Lung (tissue), 12 donors: Measurements from ENCODE around the gene C4BPA. TPM values are rescaled to one million over a fixed set of nuclear protein-coding genes. Genes with fewer than 3 reads are reported as not detected.

Experiments
- ATAC-seq: fragments of 200-7000 bp; cut with Tn5 transposase; one replicate; pipeline ENCODE4 v1.9.1; 2020; ENCODE audit warnings: moderate number of reproducible peaks; ENCODE audit not compliant: insufficient read depth, low FRiP score
- DNase-seq, 3 donors: peaks; one replicate each; pipeline ENCODE4 v3.0.0-alpha.2; 2013 to 2017
- H3K27ac ChIP-seq, 2 donors: one replicate each; pipeline ENCODE4 v1.5.1; 2013; ENCODE audit warnings: mild to moderate bottlenecking in 2 of 2, moderate library complexity in 2 of 2, control low read depth in 1 of 2, inconsistent platforms in 1 of 2, low read depth in 1 of 2, low read length in 1 of 2
- H3K27me3 ChIP-seq, 3 donors: one replicate each; pipeline ENCODE4 v1.5.1; 2013; ENCODE audit warnings: low read length in 2 of 3; ENCODE audit not compliant: control insufficient read depth in 3 of 3, insufficient read depth in 3 of 3
- H3K36me3 ChIP-seq, 4 donors: one replicate each; pipeline ENCODE4 v1.5.1; 2013; ENCODE audit warnings: low read length in 4 of 4, mild to moderate bottlenecking in 1 of 4, moderate library complexity in 1 of 4; ENCODE audit not compliant: control insufficient read depth in 4 of 4, insufficient read depth in 4 of 4
- H3K4me1 ChIP-seq, 5 donors: one replicate each; pipeline ENCODE4 v1.5.1; 2013; ENCODE audit warnings: low read length in 5 of 5, mild to moderate bottlenecking in 2 of 5, moderate library complexity in 1 of 5; ENCODE audit not compliant: control insufficient read depth in 5 of 5, insufficient read depth in 5 of 5
- H3K4me3 ChIP-seq: one replicate; pipeline ENCODE4 v1.5.1; 2013; ENCODE audit warnings: mild to moderate bottlenecking, control low read depth, moderate library complexity
- H3K9ac ChIP-seq, 2 donors: one replicate each; pipeline ENCODE4 v1.5.1; 2013; ENCODE audit warnings: low read length in 2 of 2, control low read depth in 1 of 2; ENCODE audit not compliant: insufficient read depth in 1 of 2
- H3K9me3 ChIP-seq, 4 donors: one replicate each; pipeline ENCODE4 v1.5.1; 2013; ENCODE audit warnings: low read length in 3 of 4, mild to moderate bottlenecking in 1 of 4, moderate library complexity in 1 of 4; ENCODE audit not compliant: control insufficient read depth in 4 of 4, insufficient read depth in 3 of 4
- CTCF ChIP-seq: IDR thresholded peaks from 2 replicates; pipeline ENCODE4 v1.5.1; 2012; ENCODE audit warnings: mild to moderate bottlenecking; ENCODE audit errors: control extremely low read depth, extremely low read depth
- WGBS, 2 donors: extraction: QIAGEN DNeasy Blood & Tissue Kit; methylation state at CpG; one replicate each; pipeline ENCODE4 v1.1.7; 2013; 5-methylcytosine and 5-hydroxymethylcytosine counted together
- polyA plus RNA-seq, 2 donors: library from polyadenylated mRNA; stranded (reverse); fragments of 200-250 nt; gene quantifications; one replicate each; pipeline ENCODE4 v1.2.1, GENCODE V29; 2013
- total RNA-seq, 2 donors: library from RNA; depleted of rRNA in 1 of 2; stranded (reverse); fragments of >200 nt in 1 of 2; gene quantifications; one replicate each; pipeline ENCODE4 v1.2.1, GENCODE V29; 2014 to 2021
- donor health status: control.
- donor health status: control.
- donor health status: Bipolar disorder and iron deficiency.
- donor health status: healthy.
- donor health status: DM: yes; HTN: yes; CAD: no.

The C4BPA gene
- total and polyA plus RNA-seq, 4 donors, result 21.2 to 213 (median 181) TPM

DNA sequence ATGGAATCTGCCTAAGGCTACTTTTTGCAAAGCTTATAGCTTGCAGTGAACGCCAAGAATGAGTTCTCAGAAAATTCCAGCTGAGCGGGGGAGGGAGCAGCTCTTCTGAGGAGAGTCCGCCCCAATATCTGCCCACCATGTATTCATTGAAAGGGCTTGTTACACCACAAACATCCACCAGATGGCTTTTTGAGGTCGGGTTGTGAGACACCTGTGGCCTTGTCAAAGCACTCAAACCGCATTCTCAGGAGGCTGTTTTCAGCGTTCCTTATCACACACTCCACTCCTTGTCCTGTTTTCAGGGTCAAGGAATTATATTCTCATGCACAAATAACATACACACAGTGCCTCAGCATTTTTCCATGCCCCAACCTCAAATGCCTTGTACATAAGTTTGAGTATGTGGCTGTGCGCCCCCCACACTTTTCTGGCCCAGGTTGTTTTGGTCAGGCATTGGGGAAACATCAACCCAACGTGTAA, 19.3 kb upstream of the C4BPA start:
- Histone ChIP-seq H3K4me3 (no peak overlapping the region), H3K9ac (no peak overlapping the region), H3K27ac (no peak overlapping the region), H3K9me3 (peaks cover 0 to 2% (median 0%) of the 10 kb centered on the region in 4 donors), H3K4me1 (peaks cover 0 to 10% (median 0%) of the 10 kb centered on the region in 5 donors), H3K27me3 (no peaks in the 10 kb centered on the region), H3K36me3 (no peaks in the 10 kb centered on the region)
- DNase-seq, result peak; percentile 60 to 76 (median 62)
- no peak for ATAC-seq
- WGBS, 2 donors, result 24 to 29% methylated on average over 8 of the region's 8 CpGs
- TF ChIP-seq CTCF, result peak; percentile 17

DNA sequence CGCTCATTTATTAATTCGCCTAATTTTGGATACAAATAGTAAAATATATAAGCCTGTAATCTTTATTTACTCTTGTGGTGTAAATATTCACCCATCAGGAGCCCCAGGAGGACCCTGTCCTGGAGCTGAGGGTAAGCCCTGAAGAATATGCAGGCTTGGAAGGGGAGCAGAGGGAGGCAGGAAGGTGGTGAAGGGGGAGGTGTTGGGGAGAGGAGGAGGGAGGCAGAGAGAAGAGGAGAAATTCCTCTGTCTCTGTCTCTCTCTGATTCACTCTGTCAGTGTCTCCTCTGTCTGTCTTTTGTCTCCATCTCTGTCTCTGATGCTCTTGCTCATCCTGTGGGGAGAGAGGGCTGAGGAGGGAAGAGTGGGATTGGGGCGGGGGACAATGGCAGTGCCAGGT, 18.1 kb upstream of the C4BPA start:
- no peak for DNase-seq
- Histone ChIP-seq H3K27me3 (no peaks in the 10 kb centered on the region), H3K9ac (no peak overlapping the region), H3K27ac (peak overlapping the region in 1 of 2 donors; percentile 26), H3K4me3 (no peak overlapping the region), H3K36me3 (no peaks in the 10 kb centered on the region), H3K4me1 (peaks cover 0 to 10% (median 0%) of the 10 kb centered on the region in 5 donors), H3K9me3 (peaks cover 0 to 2% (median 0%) of the 10 kb centered on the region in 4 donors)
- ATAC-seq, result no peak
- WGBS, 2 donors, result 65 to 87% methylated on average over 3 of the region's 3 CpGs
- no peak for TF ChIP-seq CTCF

DNA sequence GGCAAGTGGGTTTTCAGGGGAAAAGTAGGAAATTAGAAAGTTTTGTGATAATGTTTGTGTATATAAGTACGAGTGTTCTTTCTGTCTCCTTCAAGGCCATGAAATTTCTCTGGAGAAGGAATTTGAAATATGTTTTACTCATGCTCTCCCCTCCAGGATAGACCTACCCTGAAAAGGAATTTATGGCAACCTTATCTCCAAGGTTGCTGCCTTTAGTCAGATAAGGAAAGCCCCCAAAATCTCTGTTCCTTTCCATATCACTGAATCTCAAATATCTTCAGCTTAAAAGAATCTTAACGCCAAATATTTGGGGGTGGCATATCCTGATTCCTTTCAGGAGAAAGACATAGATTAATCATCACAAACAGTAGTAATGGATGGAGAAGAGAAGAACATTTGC, 15.9 kb upstream of the C4BPA start:
- no peaks in the 10 kb centered on the region for H3K36me3 ChIP-seq
- 65 to 82% methylated on average over 2 of the region's 2 CpGs for WGBS, 2 donors
- H3K9me3 ChIP-seq, result peaks cover 0 to 2% (median 0%) of the 10 kb centered on the region in 4 donors
- H3K4me1 ChIP-seq, result peaks cover 0 to 10% (median 0%) of the 10 kb centered on the region in 5 donors
- TF ChIP-seq CTCF, result no peak
- no peak overlapping the region for H3K9ac ChIP-seq
- H3K27ac ChIP-seq, result no peak overlapping the region
- H3K27me3 ChIP-seq, result no peaks in the 10 kb centered on the region
- DNase-seq, result no peak
- no peak overlapping the region for H3K4me3 ChIP-seq
- ATAC-seq, result no peak
